Measurements from ENCODE around the gene COPS9. TPM values are rescaled to one million over a fixed set of nuclear protein-coding genes. Genes with fewer than 3 reads are reported as not detected.

COPS9 gene
- total RNA-seq, 1 experiment from 2014 or later, result 134 TPM

GRCh38 chr2:240160291-240161086 is 24.4 kb upstream of the COPS9 start:
- BruUV-seq (replicated peaks), result no TSS peak
- no peaks in the 10 kb centered on the region for H3K4me1 ChIP-seq (ENCODE audit: control insufficient read depth, insufficient read depth, low read length)
- ATAC-seq, result 0 out of 2 replicates have a peak, but pooled peaks have one; percentile 43
- in situ Hi-C loops (cut with HindIII; ENCODE audit: low pct_unique_long_range_greater_than_20kb, low sequenced_read_pairs) (no loop called here), intact Hi-C loops (cut with micrococcal nuclease; ENCODE audit: unreplicated experiment) (no loop called here)
- TF ChIP-seq POLR2AphosphoS5 (IDR thresholded peaks at IDR 0.05; ENCODE audit: low read depth, low read length) (no peak), CTCF (IDR thresholded peaks at IDR 0.05) (no peak), TCF7L2 (IDR thresholded peaks at IDR 0.05; ENCODE audit: low read depth, low read length) (no peak), REST (IDR thresholded peaks at IDR 0.05; ENCODE audit: insufficient read depth in 1 of 2, low read depth in 2 of 2, low read length in 1 of 2) (no peak), SIN3A (IDR thresholded peaks at IDR 0.05; ENCODE audit: borderline replicate concordance, insufficient read depth, low read depth, low read length) (no peak)
- H3K36me3 ChIP-seq (ENCODE audit: control insufficient read depth, insufficient read depth, low read length), result no peaks in the 10 kb centered on the region
- no peaks in the 10 kb centered on the region for H3K9me3 ChIP-seq (ENCODE audit: control insufficient read depth, insufficient read depth, low read depth, low read length)
- H3K27me3 ChIP-seq (ENCODE audit: control insufficient read depth, insufficient read depth, low read length), result no peaks in the 10 kb centered on the region
- CTCF ChIA-PET, result no interaction called here
- H3K27ac ChIP-seq (ENCODE audit: low read length), result no peak overlapping the region
- POLR2A ChIA-PET, result no interaction called here
- H3K4me3 ChIP-seq (ENCODE audit: low read depth in 2 of 2, low read length in 2 of 2), result no peak overlapping the region
- DNase-seq (ENCODE audit: low read depth, low spot score), result no peak

- POLR2A ChIA-PET, result no interaction called here
- Histone ChIP-seq H3K27ac (ENCODE audit: low read length) (no peak overlapping the region), H3K4me1 (ENCODE audit: control insufficient read depth, insufficient read depth, low read length) (no peaks in the 10 kb centered on the region), H3K36me3 (ENCODE audit: control insufficient read depth, insufficient read depth, low read length) (no peaks in the 10 kb centered on the region), H3K9me3 (ENCODE audit: control insufficient read depth, insufficient read depth, low read depth, low read length) (no peaks in the 10 kb centered on the region), H3K27me3 (ENCODE audit: control insufficient read depth, insufficient read depth, low read length) (no peaks in the 10 kb centered on the region), H3K4me3 (ENCODE audit: low read depth in 2 of 2, low read length in 2 of 2) (no peak overlapping the region)
- intact Hi-C loops (cut with micrococcal nuclease; ENCODE audit: unreplicated experiment), result no loop called here
- no peak for TF ChIP-seq POLR2AphosphoS5 (IDR thresholded peaks at IDR 0.05; ENCODE audit: low read depth, low read length)
- TF ChIP-seq REST (IDR thresholded peaks at IDR 0.05; ENCODE audit: insufficient read depth in 1 of 2, low read depth in 2 of 2, low read length in 1 of 2), result no peak
- TF ChIP-seq TCF7L2 (IDR thresholded peaks at IDR 0.05; ENCODE audit: low read depth, low read length), result no peak
- no peak for TF ChIP-seq SIN3A (IDR thresholded peaks at IDR 0.05; ENCODE audit: borderline replicate concordance, insufficient read depth, low read depth, low read length)
- TF ChIP-seq CTCF (IDR thresholded peaks at IDR 0.05), result no peak
- DNase-seq (ENCODE audit: low read depth, low spot score) (no peak), ATAC-seq (no peak)
- in situ Hi-C loops (cut with HindIII; ENCODE audit: low pct_unique_long_range_greater_than_20kb, low sequenced_read_pairs), result no loop called here
- CTCF ChIA-PET, result interaction anchor here (0.6 kb wide), 1 partner anchor 19 kb away, joined by 7 read pairs; no protein-coding TSS in a partner anchor
- BruUV-seq (replicated peaks), result no TSS peak
Measured at GRCh38 chr2:240159251-240159839, 23.2 kb upstream of the COPS9 start.
